ENCODE measurements around the gene ZCCHC14. TPM values are rescaled to one million over a fixed set of nuclear protein-coding genes. Genes with fewer than 3 reads are reported as not detected.

The ZCCHC14 gene
- total RNA-seq, 1 donor from 2014 or later, result 19.0 TPM

DNA sequence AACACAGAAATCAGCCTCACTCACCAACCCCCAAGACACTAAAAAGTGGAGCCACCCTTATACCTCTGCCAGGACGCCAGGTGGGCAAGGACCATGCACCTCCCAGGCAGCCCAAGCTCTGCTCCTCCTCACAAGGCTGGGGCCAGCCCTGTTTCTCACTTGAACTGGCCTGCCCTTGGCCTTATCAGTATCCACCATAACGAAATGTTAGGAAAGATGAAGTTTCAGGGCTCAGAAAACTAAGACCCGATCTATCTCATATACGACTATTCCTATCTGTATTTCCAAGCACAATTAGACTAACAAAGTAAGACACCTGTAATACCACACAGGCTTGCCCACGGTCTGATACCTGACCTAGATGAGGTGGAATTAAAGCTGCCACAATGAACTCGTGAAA lies 116.2 kb downstream of the ZCCHC14 start:
- no peak overlapping the region for H2AFZ ChIP-seq (ENCODE audit: low read depth, low read length)
- H4K20me1 ChIP-seq (ENCODE audit: insufficient read depth, low read length), result peaks cover 81% of the 10 kb centered on the region
- peaks cover 93% of the 10 kb centered on the region for H3K79me2 ChIP-seq (ENCODE audit: insufficient read depth, low read length)
- H3K4me3 ChIP-seq (ENCODE audit: insufficient read depth, low read depth, low read length), result no peak overlapping the region
- no peaks in the 10 kb centered on the region for H3K9me3 ChIP-seq (ENCODE audit: insufficient read depth, low read depth, low read length)
- FAIRE-seq (no peak), DNase-seq (ENCODE audit: low read depth) (no peak)
- H3K9ac ChIP-seq (ENCODE audit: low read length), result no peak overlapping the region
- TF ChIP-seq, protein P1, sequence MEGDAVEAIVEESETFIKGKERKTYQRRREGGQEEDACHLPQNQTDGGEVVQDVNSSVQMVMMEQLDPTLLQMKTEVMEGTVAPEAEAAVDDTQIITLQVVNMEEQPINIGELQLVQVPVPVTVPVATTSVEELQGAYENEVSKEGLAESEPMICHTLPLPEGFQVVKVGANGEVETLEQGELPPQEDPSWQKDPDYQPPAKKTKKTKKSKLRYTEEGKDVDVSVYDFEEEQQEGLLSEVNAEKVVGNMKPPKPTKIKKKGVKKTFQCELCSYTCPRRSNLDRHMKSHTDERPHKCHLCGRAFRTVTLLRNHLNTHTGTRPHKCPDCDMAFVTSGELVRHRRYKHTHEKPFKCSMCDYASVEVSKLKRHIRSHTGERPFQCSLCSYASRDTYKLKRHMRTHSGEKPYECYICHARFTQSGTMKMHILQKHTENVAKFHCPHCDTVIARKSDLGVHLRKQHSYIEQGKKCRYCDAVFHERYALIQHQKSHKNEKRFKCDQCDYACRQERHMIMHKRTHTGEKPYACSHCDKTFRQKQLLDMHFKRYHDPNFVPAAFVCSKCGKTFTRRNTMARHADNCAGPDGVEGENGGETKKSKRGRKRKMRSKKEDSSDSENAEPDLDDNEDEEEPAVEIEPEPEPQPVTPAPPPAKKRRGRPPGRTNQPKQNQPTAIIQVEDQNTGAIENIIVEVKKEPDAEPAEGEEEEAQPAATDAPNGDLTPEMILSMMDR (IDR thresholded peaks at IDR 0.05; ENCODE audit: insufficient read depth, low read depth, low read length), result no peak
- TF ChIP-seq EZH2 (IDR thresholded peaks at IDR 0.05; ENCODE audit: insufficient read depth, low read length), result no peak
- Mint-ChIP-seq H3K4me1 (ENCODE audit: low read depth, unreplicated experiment) (peaks cover 24% of the 10 kb centered on the region), H3K9me3 (ENCODE audit: unreplicated experiment) (no peaks in the 10 kb centered on the region), H3K27me3 (ENCODE audit: low read depth, unreplicated experiment) (no peaks in the 10 kb centered on the region), H3K27ac (ENCODE audit: unreplicated experiment) (no peak overlapping the region), H3K4me3 (ENCODE audit: unreplicated experiment) (no peak overlapping the region), H3K36me3 (ENCODE audit: low read depth, unreplicated experiment) (peaks cover 12% of the 10 kb centered on the region)
- no peaks in the 10 kb centered on the region for H3K36me3 ChIP-seq (ENCODE audit: insufficient read depth, low read length)
- H3K4me1 ChIP-seq (ENCODE audit: insufficient read depth, low read length), result peaks cover 22% of the 10 kb centered on the region
- no peak overlapping the region for H3K27ac ChIP-seq (ENCODE audit: low read depth, low read length)
- H3K4me2 ChIP-seq (ENCODE audit: low read length), result no peak overlapping the region
- H3K27me3 ChIP-seq (ENCODE audit: insufficient read depth, low read length), result no peaks in the 10 kb centered on the region

DNA sequence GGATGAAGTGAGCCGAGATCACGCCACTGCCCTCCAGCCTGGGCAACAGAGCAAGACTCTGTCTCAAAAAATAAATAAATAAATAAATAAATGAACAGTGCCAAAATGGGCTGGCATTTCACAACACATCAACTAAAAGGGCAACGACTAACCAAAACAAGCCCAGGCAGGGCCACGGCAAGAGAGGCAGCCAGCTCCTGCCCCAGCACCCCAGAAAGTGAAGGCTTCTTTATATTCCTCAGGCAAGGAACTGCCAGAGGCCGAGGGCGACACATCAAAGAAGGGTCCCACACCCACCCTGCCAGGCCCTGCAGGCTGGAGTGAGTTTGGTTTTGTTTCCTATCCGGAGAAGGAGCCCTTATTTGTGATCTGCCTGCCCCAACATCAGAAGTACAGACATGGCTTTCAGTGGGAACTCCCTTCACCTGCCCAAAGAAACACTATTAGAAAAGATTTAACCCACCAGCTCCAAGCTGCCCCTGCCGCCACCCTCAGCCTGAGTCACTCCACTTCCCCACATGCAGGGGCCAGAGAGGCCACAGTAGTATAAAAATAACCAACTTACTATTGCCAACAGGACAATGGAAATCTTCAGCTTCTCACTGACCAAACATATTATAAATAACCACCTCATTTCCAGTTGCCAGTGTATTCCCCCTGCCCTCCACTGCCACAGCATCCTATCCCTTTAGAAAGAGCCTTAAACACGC lies 117.2 kb downstream of the ZCCHC14 start:
- Histone ChIP-seq H3K4me3 (ENCODE audit: insufficient read depth, low read depth, low read length) (no peak overlapping the region), H3K79me2 (ENCODE audit: insufficient read depth, low read length) (peaks cover 93% of the 10 kb centered on the region), H3K4me2 (ENCODE audit: low read length) (peak overlapping the region; percentile 60), H2AFZ (ENCODE audit: low read depth, low read length) (no peak overlapping the region), H3K4me1 (ENCODE audit: insufficient read depth, low read length) (peaks cover 13% of the 10 kb centered on the region), H3K9ac (ENCODE audit: low read length) (peak overlapping the region; percentile 6), H3K27me3 (ENCODE audit: insufficient read depth, low read length) (no peaks in the 10 kb centered on the region), H4K20me1 (ENCODE audit: insufficient read depth, low read length) (peaks cover 80% of the 10 kb centered on the region), H3K9me3 (ENCODE audit: insufficient read depth, low read depth, low read length) (no peaks in the 10 kb centered on the region), H3K36me3 (ENCODE audit: insufficient read depth, low read length) (no peaks in the 10 kb centered on the region), H3K27ac (ENCODE audit: low read depth, low read length) (no peak overlapping the region)
- Mint-ChIP-seq H3K4me3 (ENCODE audit: unreplicated experiment) (peak overlapping the region; percentile 12), H3K27ac (ENCODE audit: unreplicated experiment) (peak overlapping the region; percentile 49), H3K9me3 (ENCODE audit: unreplicated experiment) (no peaks in the 10 kb centered on the region), H3K36me3 (ENCODE audit: low read depth, unreplicated experiment) (peaks cover 12% of the 10 kb centered on the region), H3K27me3 (ENCODE audit: low read depth, unreplicated experiment) (no peaks in the 10 kb centered on the region), H3K4me1 (ENCODE audit: low read depth, unreplicated experiment) (peaks cover 14% of the 10 kb centered on the region)
- FAIRE-seq (no peak), DNase-seq (ENCODE audit: low read depth) (peak; percentile 51)
- no peak for TF ChIP-seq EZH2 (IDR thresholded peaks at IDR 0.05; ENCODE audit: insufficient read depth, low read length)
- TF ChIP-seq, protein P1 (IDR thresholded peaks at IDR 0.05; ENCODE audit: insufficient read depth, low read depth, low read length), result no peak

DNA sequence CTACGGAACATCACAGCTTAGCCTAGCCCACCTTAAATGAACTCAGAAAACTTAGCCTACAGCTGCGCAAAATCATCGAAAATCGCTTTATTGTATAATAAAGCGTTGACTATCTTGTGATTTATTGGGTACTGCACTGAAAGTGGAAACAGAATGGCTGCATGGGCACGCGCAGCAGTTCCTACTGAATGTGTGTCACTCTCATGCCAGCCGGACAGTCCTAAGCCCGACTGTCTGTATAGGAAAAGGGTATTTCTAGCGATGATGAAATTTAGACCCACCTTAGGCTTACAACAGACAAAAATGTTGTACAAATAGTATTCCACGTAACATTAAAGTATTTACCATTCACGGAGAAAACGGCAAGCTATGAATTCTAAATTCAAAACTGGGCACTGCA lies 118.5 kb downstream of the ZCCHC14 start:
- Histone ChIP-seq H4K20me1 (ENCODE audit: insufficient read depth, low read length) (peaks cover 81% of the 10 kb centered on the region), H3K4me1 (ENCODE audit: insufficient read depth, low read length) (peaks cover 13% of the 10 kb centered on the region), H3K9me3 (ENCODE audit: insufficient read depth, low read depth, low read length) (no peaks in the 10 kb centered on the region), H3K4me3 (ENCODE audit: insufficient read depth, low read depth, low read length) (no peak overlapping the region), H3K36me3 (ENCODE audit: insufficient read depth, low read length) (no peaks in the 10 kb centered on the region), H3K4me2 (ENCODE audit: low read length) (no peak overlapping the region), H2AFZ (ENCODE audit: low read depth, low read length) (no peak overlapping the region), H3K27me3 (ENCODE audit: insufficient read depth, low read length) (no peaks in the 10 kb centered on the region), H3K9ac (ENCODE audit: low read length) (no peak overlapping the region), H3K27ac (ENCODE audit: low read depth, low read length) (no peak overlapping the region), H3K79me2 (ENCODE audit: insufficient read depth, low read length) (peaks cover 94% of the 10 kb centered on the region)
- no peak for TF ChIP-seq EZH2 (IDR thresholded peaks at IDR 0.05; ENCODE audit: insufficient read depth, low read length)
- TF ChIP-seq, protein P1 (IDR thresholded peaks at IDR 0.05; ENCODE audit: insufficient read depth, low read depth, low read length), result no peak
- H3K9me3 Mint-ChIP-seq (ENCODE audit: unreplicated experiment), result no peaks in the 10 kb centered on the region
- no peak overlapping the region for H3K27ac Mint-ChIP-seq (ENCODE audit: unreplicated experiment)
- no peak overlapping the region for H3K4me3 Mint-ChIP-seq (ENCODE audit: unreplicated experiment)
- DNase-seq (ENCODE audit: low read depth) (no peak), FAIRE-seq (no peak)
- H3K36me3 Mint-ChIP-seq (ENCODE audit: low read depth, unreplicated experiment), result peaks cover 10% of the 10 kb centered on the region
- H3K27me3 Mint-ChIP-seq (ENCODE audit: low read depth, unreplicated experiment), result no peaks in the 10 kb centered on the region
- peaks cover 10% of the 10 kb centered on the region for H3K4me1 Mint-ChIP-seq (ENCODE audit: low read depth, unreplicated experiment)
